GM12872 (cell line): Measurements from ENCODE around the gene ZSCAN20.

Source experiments
- TF ChIP-seq, protein P1 (sequence below): IDR thresholded peaks from 3 replicates; pipeline ENCODE4 v1.5.1; 2011; ENCODE audit warnings: low read depth, mild to moderate bottlenecking, low read length, moderate library complexity; ENCODE audit not compliant: insufficient read depth

Gene ZSCAN20

DNA sequence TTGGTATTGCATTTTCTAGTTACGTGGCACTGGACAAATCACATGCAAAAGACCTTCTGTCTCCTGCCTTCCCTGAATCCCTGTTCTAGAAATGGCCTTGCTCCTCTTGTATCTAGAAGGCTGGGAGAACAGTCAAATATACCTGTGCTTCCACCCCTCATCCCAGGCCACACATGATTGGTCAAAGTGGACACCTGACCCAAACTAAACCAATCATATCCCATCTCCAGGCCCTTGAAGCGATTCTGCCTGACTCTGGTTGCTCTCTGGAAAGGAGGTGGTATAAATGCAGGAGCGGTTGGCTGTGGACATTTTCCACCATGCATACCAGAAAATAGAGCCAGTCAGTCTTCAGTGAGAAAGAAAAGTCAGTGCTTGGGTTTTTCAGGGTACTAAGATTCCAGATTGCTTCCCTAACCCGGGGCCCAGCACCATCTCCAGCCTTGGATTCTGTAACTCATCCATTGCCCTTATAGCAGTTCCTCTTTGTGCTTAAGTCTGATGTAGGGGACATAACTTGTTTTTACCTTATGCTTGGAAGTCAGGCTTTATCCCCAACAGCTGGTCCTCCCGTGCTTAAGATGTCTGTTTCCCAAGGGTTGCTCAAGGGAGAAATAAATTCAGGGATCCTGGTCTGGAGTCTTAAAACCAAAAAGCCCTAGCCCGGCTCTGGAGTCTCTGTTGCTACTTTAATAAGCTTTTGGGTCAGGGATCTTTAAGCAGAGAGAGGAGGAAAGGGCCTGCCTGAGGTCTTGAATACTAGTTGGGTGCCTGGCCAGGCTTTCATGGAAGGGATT is 33.9 kb upstream of the ZSCAN20 start:
- TF ChIP-seq, protein P1, sequence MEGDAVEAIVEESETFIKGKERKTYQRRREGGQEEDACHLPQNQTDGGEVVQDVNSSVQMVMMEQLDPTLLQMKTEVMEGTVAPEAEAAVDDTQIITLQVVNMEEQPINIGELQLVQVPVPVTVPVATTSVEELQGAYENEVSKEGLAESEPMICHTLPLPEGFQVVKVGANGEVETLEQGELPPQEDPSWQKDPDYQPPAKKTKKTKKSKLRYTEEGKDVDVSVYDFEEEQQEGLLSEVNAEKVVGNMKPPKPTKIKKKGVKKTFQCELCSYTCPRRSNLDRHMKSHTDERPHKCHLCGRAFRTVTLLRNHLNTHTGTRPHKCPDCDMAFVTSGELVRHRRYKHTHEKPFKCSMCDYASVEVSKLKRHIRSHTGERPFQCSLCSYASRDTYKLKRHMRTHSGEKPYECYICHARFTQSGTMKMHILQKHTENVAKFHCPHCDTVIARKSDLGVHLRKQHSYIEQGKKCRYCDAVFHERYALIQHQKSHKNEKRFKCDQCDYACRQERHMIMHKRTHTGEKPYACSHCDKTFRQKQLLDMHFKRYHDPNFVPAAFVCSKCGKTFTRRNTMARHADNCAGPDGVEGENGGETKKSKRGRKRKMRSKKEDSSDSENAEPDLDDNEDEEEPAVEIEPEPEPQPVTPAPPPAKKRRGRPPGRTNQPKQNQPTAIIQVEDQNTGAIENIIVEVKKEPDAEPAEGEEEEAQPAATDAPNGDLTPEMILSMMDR: no peak

DNA sequence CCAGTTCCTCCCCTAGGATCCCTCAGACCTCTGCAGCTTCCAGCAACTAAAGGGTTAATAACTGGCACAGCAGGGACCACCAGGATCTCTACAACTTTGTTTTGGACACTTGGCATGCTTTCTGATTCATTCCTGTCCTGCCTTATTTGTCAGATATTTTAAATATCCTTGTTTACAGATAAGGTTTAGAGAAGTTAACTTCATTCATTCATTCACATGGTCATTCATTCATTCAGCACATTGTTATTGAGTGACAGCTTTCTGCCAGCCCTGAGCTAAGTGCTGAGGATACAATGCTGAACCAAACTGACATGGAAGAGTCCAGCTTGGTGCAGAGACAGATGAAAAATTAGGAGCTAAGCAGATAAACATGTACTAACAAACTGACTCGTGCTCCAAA is 32.8 kb upstream of the ZSCAN20 start:
- TF ChIP-seq, protein P1: no peak

DNA sequence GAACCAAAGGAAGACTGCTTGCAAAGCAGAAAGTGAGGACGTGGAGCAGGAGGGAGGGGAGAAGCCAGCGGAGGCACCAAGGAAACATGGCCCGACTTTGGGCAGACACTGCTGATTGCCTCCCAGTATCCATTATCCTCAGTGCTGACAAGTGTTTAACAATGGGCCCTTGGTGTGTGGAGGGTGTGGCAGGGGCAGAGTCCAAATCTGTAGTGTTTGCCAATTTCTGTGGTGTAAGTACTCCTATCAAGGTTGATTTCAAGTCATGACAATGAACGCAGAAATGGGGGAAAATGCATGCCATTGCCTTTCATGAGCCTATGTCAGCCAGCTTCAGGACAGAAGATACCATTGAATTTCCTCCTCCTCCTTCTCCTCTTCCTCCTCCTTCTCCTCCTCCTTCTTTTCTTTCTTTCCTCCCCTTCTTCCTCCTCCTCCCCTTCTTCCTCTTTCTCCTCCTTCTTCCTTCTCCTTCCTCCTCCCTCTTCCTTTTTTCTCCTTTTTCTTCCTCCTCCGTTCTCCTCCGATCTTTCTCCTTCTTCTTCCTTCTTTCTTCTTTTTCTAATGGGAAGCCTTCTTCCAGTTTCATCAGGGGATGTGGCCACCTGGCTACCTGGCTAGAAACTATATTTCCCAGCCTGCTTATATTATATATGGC is 31.2 kb upstream of the ZSCAN20 start:
- TF ChIP-seq, protein P1: no peak

DNA sequence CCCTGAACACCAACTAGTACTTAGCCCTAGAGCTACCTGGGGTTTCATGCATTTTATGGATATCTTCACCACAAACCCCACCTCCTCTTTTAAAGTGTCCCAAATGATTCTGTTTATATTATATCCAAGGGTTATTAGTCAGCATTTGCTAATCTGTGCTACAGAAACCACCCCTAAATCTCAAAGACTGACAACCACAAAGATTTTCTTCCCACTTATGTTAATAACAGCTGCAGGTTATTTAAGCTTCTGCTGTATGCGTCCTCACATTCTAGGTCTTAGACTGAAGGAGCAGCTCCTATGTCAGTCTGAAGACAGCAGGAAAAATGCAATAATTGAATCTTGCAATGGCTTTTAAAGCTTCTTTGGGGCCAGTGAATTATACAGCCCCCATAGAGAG is 30.3 kb upstream of the ZSCAN20 start:
- TF ChIP-seq, protein P1: no peak

DNA sequence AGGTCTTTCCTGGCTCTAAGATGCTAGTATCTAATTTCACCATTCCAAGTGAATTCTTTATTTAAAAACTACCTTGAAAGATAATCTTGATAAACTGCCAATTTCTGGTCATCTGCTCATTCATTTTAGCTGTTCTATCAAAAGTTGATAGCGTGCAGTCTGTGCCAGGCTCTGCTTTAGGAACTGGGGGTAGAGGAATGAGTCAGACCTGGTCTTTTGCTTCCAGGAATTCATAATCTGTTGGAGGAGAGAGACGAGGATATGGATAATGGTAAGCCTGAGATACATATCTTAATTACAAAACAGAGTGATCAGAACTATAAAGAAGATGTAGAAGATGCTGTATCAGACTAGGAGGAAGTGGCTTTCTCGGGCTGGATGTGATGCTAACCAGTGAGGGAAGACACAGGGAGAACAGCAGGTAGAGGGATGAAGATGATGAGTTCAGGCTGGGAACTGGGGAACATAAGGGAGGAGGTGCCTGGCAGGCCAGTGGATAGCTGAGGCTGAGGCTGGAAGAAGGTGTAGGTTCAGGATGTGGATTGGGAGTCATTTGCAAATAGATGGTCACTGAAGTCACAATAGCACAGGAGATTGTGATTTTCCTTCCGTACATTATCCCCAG is 29.3 kb upstream of the ZSCAN20 start:
- TF ChIP-seq, protein P1: no peak

DNA sequence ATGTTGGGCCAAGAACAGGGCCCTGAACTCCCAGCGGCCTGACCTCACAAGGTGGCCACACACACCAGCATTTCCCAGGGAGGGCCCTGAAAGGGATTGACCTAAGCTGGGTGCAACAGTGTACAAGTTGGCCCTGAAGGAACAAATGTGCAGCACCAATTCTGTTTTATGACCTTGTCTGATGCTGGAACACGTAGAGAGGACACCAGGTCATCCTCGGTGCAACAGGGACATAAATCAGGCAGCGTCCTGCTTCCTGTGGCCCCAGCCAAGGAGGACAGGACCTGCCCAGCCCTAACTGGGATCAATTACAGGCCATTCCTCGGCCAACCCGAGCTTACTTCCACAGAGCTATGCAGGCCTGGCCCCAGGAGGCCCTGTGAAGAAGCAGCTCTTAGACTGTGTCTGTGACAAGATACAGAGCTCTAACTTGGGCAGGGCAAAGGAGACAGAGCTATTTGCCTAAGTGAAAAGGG is 28.7 kb upstream of the ZSCAN20 start:
- TF ChIP-seq, protein P1: no peak

DNA sequence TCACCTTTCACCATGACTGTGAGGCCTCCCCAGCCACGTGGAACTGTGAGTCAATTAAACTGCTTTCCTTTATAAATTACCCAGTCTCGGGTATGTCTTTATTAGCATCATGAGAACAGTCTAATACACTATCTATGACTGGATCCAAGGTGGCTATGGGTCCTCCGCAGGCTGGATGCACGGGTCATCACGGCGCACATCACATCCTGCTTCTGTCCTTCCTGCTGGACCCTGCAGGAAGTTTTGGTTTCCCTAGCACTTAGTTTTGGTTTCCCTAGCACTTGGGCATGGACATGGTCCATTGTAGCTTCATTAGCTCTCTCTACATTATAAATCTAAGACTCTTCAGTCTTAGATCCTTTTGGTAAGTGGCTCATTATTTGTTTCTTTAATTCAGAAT is 27.3 kb upstream of the ZSCAN20 start:
- TF ChIP-seq, protein P1: no peak
